Thyroid gland (tissue), 4 donors: ENCODE results near the gene TMEM117. TPM values are rescaled to one million over a fixed set of nuclear protein-coding genes. Genes with fewer than 3 reads are reported as not detected.

Experiments
- DNase-seq, 2 donors: peaks; one replicate each; pipeline ENCODE4 v3.0.0-alpha.2; 2019
- H3K27ac ChIP-seq, 3 donors: fragments of 200-600 bp; sonication (generic); 1 replicate in 2 of 3; 2 replicates in 1 of 3; pipeline ENCODE4 v1.5.1; 2016 to 2019; ENCODE audit warnings: mild to moderate bottlenecking in 1 of 3, moderate library complexity in 1 of 3
- H3K27me3 ChIP-seq: fragments of 200-600 bp; sonication (generic); one replicate; pipeline ENCODE4 v1.5.1; 2019
- H3K36me3 ChIP-seq, 2 donors: fragments of 200-600 bp; sonication (generic); one replicate each; pipeline ENCODE4 v1.5.1; 2016 to 2019
- H3K4me1 ChIP-seq, 2 donors: fragments of 200-600 bp; sonication (generic); one replicate each; pipeline ENCODE4 v1.5.1; 2017 to 2019
- H3K4me3 ChIP-seq, 3 donors: fragments of 200-600 bp; sonication (generic); replicated peaks in 1 of 3; 1 replicate in 2 of 3; 2 replicates in 1 of 3; pipeline ENCODE4 v1.5.1; 2016; ENCODE audit warnings: mild to moderate bottlenecking in 1 of 3
- H3K9me3 ChIP-seq: fragments of 200-600 bp; sonication (generic); one replicate; pipeline ENCODE4 v1.5.1; 2017
- POLR2A ChIP-seq, 2 donors: fragments of 450-650 bp; IDR thresholded peaks; one replicate each; pipeline ENCODE4 v1.6.1; 2017; ENCODE audit warnings: antibody characterized with exemption in 2 of 2, mild to moderate bottlenecking in 2 of 2, moderate library complexity in 1 of 2
- WGBS, 2 donors: methylation state at CpG; one replicate each; pipeline ENCODE4 v1.1.5; 2017; 5-methylcytosine and 5-hydroxymethylcytosine counted together
- intact Hi-C: fragments of 100-400 bp; cut with DNase I; formaldehyde crosslinking; loops from one replicate; pipeline ENCODE4 v1.15.1; 2023
- total RNA-seq, 4 donors: library from RNA; depleted of rRNA; stranded (reverse); fragments of >200 nt; gene quantifications; one replicate each; pipeline ENCODE4 v1.2.3, GENCODE V29; 2016
- TF ChIP-seq, protein P1 (sequence below), 6 experiments: fragments of 200-600 bp in 3 of 6; fragments of 450-650 bp in 3 of 6; sonication (generic) in 3 of 6; IDR thresholded peaks; one replicate each; pipeline ENCODE4 v1.5.1; 2016 to 2019; ENCODE audit warnings: antibody characterized with exemption in 6 of 6, mild to moderate bottlenecking in 2 of 6, inconsistent platforms in 1 of 6, moderate library complexity in 1 of 6

Gene TMEM117
- total RNA-seq, 4 donors from 2014 or later = 18.9 to 32.4 (median 24.7) TPM

DNA sequence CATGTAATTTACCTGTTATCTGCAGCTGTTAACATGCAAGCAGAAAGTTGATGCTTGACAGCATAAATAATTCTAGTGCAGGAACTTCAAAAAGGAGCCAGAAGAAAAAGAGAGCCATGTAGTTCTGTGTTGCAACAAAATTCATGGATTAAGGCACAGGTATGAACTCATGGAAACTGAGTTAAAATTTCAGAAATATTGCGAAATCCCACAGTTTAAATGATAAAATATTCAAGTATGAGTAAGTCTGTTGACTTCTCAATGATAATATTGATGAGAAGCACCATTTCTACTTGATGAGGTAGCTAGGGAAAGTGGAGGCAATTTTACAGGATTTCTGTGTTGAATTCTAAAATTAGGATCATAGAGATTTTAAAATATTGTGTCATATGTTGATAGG is 290.9 kb downstream of the TMEM117 start:
- Histone ChIP-seq H3K27me3 (no peaks in the 10 kb centered on the region), H3K4me1 (no peaks in the 10 kb centered on the region), H3K36me3 (no peaks in the 10 kb centered on the region), H3K27ac (no peak overlapping the region), H3K9me3 (no peaks in the 10 kb centered on the region), H3K4me3 (no peak overlapping the region)
- DNase-seq = no peak
- WGBS, 2 donors = 93 to 97% methylated on average over 1 of the region's 1 CpG
- intact Hi-C loops = no loop called here
- TF ChIP-seq, protein P1, sequence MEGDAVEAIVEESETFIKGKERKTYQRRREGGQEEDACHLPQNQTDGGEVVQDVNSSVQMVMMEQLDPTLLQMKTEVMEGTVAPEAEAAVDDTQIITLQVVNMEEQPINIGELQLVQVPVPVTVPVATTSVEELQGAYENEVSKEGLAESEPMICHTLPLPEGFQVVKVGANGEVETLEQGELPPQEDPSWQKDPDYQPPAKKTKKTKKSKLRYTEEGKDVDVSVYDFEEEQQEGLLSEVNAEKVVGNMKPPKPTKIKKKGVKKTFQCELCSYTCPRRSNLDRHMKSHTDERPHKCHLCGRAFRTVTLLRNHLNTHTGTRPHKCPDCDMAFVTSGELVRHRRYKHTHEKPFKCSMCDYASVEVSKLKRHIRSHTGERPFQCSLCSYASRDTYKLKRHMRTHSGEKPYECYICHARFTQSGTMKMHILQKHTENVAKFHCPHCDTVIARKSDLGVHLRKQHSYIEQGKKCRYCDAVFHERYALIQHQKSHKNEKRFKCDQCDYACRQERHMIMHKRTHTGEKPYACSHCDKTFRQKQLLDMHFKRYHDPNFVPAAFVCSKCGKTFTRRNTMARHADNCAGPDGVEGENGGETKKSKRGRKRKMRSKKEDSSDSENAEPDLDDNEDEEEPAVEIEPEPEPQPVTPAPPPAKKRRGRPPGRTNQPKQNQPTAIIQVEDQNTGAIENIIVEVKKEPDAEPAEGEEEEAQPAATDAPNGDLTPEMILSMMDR (IDR thresholded peaks at IDR 0.05) = no peak
- no peak for TF ChIP-seq POLR2A (IDR thresholded peaks at IDR 0.05)

DNA sequence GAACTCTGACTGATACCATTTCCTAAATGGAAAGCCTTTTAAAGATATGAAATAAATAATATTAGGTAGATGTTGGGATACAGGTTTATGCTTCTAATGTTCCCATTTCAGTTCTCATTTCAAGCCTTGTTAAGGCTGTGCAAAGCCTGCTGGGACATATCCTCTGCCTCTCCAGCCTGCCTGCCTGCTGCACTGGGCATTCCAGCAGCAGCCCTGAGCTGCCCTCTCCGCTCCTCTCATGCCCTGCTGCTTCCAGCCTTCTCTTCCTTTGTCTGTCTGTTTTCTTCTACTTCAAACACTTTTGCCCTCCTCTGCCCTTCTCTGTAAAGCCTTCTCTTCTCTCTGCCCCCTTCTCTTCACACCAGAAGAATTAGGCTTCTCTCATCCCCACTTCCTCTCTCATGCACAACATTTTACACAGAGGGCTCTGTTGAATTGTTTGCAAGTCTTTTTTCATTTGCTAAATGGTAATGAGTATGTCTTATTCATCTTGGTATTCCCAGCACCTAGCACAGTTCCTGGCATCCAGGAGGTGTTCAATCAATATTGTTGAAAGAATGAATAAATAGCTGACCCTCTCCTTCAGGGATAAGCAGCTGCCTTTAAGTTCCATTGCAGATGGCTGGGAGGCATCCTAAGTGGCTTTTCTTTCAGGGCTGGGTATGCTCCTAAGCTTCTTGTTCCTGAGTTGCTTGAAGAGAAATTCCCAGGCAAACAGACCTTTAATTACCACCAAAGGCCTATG is 292.3 kb downstream of the TMEM117 start:
- WGBS, 2 donors = 89 to 95% methylated on average over 1 of the region's 1 CpG

DNA sequence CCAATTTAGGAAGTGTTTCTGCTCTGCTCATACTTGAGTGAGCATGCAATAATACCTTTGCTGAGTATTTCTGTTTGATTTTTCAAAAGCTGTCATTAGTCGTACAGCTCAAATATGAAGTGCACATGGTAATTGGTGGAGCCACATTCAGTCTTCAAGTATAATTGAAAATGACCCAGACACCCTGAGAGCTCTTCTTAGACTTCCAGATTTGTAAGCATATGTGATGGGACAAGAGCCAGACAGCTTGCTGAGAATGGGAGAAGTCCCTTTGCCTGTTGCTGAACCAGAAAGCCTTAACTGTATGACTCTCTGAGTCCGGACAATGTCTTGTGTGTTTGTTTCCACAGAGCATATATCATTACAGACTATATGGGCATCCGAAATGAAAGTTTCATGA is 307.3 kb downstream of the TMEM117 start:
- TF ChIP-seq POLR2A (IDR thresholded peaks at IDR 0.05) = no peak
- TF ChIP-seq, protein P1 (IDR thresholded peaks at IDR 0.05) = no peak
- Histone ChIP-seq H3K4me3 (no peak overlapping the region), H3K27ac (no peak overlapping the region), H3K27me3 (no peaks in the 10 kb centered on the region), H3K4me1 (peaks cover 0 to 9% of the 10 kb centered on the region in 2 donors), H3K9me3 (no peaks in the 10 kb centered on the region), H3K36me3 (no peaks in the 10 kb centered on the region)
- DNase-seq = peak in 1 of 2 donors; percentile 3
- 37 to 59% methylated on average over 3 of the region's 3 CpGs for WGBS, 2 donors
- intact Hi-C loops = no loop called here

More for the DNA sequence above, 292.3 kb downstream of the TMEM117 start:
- Histone ChIP-seq H3K27ac (no peak overlapping the region), H3K36me3 (no peaks in the 10 kb centered on the region), H3K4me1 (no peaks in the 10 kb centered on the region), H3K4me3 (no peak overlapping the region), H3K27me3 (no peaks in the 10 kb centered on the region), H3K9me3 (no peaks in the 10 kb centered on the region)
- TF ChIP-seq, protein P1 (IDR thresholded peaks at IDR 0.05) = no peak
- no peak for TF ChIP-seq POLR2A (IDR thresholded peaks at IDR 0.05)
- intact Hi-C loops = no loop called here
- no peak for DNase-seq

DNA sequence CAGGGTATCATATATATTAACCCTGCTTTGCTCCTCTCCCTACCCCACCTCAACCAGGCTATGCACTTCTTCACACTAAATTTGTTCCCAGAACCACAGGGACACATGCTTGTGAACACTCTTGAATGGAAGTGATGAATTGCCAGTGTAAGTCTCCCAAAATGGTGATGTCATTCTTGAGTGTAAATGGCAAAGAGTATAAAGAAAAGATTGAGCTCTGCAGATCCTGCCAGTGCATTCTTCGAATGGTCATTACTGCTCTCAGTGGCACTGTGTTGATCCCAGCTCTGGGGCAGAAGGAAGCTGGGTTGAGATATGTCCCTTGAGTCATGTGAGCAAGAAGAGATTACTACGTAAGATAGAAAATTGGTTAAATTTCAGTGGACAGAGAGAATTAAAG is 313.1 kb downstream of the TMEM117 start:
- intact Hi-C loops = no loop called here
- DNase-seq = no peak
- TF ChIP-seq, protein P1 (IDR thresholded peaks at IDR 0.05) = no peak
- TF ChIP-seq POLR2A (IDR thresholded peaks at IDR 0.05) = no peak

DNA sequence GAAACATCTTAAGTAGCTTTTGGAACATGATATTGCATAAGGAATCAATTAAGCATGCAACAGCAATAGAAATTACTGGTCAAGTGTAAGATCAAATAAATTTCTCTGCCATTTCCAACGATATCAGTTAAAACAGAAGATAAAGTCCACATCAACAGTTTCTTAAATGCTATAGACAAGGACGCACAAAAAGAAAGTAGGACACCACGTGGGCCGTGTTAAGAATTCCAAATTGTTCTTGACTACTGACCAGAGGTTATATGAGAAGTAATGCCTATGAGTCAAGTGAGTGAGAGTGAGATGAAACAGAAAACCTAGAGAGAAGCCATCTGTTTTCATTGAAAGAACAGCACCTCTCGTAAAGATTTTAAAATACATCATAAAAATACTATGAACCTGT is 318.2 kb downstream of the TMEM117 start:
- TF ChIP-seq POLR2A (IDR thresholded peaks at IDR 0.05) = no peak
- TF ChIP-seq, protein P1 (IDR thresholded peaks at IDR 0.05) = no peak
- Histone ChIP-seq H3K4me3 (no peak overlapping the region), H3K27me3 (no peaks in the 10 kb centered on the region), H3K9me3 (no peaks in the 10 kb centered on the region), H3K36me3 (no peaks in the 10 kb centered on the region), H3K4me1 (no peaks in the 10 kb centered on the region), H3K27ac (no peak overlapping the region)
- WGBS, 2 donors = 64 to 68% methylated on average over 5 of the region's 5 CpGs
- no peak for DNase-seq
- intact Hi-C loops = no loop called here

More for the DNA sequence above, 313.1 kb downstream of the TMEM117 start:
- Histone ChIP-seq H3K4me1 (peaks cover 0 to 1% of the 10 kb centered on the region in 2 donors), H3K36me3 (no peaks in the 10 kb centered on the region), H3K9me3 (no peaks in the 10 kb centered on the region), H3K4me3 (no peak overlapping the region), H3K27me3 (no peaks in the 10 kb centered on the region), H3K27ac (no peak overlapping the region)
- WGBS, 2 donors = 94 to 99% methylated on average over 2 of the region's 2 CpGs
